Measurements from ENCODE around the gene MYO1H.
"Not testable (repeated sequence)": the region's sequence is repeated elsewhere in the genome, so short reads cannot be mapped to it uniquely, and the experiment has no call there.

MYO1H gene

DNA sequence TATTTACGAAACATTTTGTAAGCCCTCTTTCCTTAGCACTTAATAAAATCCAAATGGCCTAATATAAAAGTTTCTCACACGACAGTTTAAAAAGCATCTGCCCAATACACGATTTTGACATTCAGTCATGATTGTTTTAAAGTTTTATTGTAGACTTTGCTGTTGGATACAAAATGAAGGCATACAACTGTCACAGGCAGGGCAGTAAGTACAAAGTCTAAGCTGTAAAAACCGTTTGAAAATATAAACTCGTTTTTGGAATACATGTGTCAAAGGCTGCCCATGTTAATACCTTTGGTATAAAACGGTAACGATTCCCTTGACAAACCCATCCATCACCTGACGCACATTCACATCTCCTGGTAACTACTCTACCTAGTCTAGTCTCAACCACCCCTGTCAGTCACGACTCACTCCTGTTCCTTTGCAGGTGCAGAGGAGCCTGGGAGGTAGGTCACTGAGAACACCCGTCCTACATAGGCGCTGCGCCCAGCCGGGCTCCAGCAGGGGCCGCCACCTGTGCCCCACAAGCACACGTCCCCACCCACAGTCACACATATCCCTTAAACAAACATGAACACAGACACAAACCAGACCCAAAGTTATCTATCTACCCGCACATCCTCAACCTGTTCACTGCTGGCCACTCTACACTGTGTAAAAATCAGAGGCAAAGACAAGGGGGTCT lies 102.3 kb downstream of the MYO1H start:
- DNase-seq, result no peak

DNA sequence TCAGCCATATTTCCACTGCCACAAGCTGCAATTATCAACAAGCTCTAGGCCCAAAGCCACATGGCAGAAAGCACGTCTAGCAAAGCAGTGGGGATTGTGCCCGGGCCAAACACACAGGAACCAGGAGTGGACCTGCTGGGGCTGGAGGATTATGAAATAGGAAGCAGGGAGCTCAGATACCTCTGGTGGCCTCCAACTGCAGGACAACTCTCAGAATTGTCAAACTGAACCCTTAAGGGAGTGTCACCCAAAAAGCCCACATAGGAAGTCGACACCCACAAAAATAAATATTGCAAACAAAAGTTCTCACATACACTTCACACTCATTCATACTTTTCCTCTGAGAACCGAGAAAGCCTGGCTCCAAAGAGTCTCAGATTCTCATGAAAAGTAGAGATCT lies 103.3 kb downstream of the MYO1H start:
- DNase-seq, result no peak

DNA sequence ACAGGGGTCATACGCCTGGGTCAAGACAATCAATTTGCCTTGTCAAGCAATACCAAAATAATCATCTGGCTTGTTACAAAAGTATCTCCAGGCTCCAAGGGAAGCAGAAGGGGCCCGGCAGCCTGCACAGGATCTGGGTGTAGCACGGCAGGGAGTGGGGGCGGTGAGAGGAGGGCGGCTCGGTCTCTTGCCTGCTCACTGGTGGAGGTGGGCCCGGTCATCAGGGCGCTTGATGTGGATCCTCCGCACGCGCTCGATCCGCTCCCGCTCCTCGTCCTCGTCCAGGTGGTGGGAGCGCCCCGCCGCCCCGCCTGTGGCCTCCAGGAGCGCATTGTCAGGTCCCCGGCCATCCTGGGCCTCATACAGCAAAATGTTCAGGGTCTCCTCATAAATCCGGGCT lies 103.7 kb downstream of the MYO1H start:
- no peak for DNase-seq

DNA sequence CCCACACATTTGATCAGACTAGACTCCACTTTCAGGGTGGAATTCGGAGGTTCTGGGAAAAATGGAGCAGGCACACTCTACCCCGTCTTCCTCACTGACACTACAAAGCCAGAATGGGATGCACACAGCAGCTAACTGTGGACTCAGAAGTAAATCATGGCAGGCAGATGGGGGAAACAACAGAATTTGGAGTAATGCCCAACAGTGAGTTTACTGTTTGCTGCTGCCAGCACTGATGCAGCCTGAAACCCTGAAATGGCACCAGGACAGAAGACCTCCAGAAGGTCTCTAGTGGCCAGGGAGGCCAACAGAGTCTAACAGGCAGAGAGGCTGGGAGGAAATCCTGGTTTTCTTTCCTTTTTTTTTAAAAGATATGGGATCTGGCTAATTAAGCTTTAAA lies 104.8 kb downstream of the MYO1H start:
- no peak for DNase-seq

DNA sequence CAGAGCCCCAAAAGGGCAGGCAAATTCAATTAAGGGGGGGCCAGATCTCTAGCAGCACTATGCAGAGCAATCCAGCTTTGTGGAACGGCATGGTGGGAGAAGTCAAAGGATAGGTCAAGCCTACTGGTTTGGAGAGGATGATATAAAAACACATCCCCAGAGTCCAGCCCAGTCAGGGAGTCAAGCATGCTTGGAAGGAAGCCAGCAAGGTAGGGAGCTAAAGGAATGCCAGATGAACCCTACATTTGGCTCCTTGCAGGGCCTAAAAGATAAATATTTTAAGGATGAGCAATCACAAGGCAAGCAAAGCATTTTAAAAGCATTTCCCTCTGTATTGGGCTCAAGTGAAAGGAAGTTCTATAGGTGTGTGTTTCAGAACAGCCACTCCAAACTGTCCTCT lies 108.0 kb downstream of the MYO1H start:
- no peak for DNase-seq

DNA sequence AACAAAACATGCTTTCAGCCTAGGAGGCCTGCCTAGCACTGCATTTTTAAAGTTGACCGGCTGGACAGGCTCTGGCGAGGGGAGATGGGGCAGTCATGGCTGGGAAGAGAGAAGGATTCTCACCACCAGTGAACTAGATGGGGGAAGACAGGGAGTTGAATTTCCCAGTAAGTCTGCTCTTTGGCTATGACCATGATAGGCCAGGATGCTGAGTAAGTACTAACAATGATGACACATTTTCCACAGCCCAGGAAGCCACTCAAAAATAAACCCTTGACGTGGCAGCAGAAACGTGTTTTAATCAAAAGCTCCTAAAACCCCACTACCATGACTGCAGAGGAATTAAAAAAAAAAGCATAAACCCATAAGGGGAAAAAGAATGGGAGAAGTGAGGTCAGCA lies 110.4 kb downstream of the MYO1H start:
- no peak for DNase-seq

DNA sequence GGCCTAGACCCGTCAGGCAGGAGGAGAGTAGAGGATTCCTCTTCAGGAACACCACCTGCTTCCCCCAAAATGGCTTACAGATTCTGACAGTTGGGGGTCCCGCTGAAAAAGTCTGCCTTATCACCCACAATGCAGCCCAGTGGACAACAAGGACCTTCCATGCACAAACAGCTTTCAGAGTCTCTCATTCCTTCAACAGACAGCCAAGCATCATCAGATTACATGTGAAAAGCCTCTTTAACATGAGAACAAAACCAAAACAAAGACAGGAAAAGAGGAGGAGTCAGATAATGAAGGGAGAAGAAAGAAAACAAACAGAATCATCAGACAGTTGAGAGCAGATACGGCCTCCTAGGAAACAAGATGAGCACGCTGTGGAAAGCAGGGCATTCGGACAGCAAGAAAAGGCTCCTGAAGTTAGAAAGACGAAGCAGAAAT lies 111.1 kb downstream of the MYO1H start:
- DNase-seq, result no peak

DNA sequence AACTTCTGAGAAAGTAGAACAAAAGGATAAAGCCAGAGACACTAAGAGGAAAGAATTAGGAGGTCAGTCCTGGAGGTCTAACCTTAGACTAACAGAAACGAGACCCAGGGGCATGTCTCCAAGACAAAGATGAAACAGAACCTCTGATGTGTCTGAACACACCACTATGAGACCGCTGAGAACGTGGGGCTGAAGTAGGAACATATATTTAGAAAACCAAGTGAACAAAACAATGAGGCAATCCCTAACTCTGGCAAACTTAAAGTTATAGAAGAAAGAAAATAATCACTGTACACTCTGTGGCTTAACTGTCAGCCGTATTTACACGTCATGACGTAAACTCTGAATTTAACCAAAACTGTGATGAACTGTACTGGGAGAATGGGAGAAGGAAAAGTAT lies 111.5 kb downstream of the MYO1H start:
- DNase-seq, result no peak

DNA sequence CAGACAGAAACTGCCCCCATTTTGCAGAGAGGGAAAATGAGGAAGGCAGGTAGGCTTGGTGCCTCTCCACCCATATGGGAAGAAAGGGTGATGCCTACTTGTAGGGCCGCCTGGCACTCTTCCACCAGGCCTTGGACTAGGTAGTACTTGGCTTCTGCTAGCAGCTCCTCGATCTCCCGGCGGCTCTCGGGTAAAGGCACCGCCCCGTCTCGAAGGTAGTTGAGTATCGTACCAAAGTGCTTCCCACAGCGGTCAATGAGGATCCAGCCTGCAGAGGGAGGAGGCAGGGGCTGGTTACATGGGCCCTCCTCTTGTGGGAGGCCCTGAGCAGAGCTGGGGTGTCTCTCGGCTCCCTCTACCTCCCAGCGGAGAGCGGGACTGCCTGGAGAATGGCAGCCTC lies 112.8 kb downstream of the MYO1H start:
- no peak for DNase-seq

DNA sequence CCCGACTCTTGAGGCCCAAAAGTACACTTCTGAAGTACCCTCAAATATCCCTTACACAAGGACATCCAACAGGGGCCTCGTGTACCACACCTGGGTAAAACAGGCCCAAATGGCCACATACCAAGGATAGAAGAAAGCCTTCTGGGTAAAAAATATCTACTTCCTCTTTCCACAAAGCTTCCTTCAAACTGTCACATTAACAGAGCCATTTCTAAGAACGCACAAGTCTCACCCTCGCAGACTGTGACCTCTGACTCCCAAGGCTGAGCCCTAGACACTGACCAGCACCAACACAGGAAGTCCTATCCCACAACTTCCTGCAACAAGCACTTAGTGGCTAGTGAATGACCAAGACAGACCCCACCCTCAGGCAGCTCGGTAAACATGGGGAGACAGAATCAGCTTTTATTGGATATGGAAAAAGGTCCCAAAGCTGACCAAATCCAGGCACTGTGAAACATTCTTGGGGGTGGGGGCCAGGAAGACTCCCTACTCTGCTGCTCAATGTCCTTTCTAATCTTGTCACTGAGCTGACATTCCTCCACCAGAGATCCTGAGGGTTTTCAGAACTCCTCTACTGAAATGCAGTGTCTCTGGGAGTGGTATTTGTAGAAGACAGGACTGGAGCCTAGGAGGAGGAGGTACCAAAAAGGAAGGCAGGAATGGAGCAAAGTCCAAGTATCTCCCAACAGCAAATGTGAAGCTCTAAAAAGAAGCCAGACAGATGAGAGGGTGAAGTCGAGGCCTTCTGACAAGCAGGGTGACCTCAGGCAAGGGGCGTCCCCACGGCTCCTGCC lies 113.5 kb downstream of the MYO1H start:
- no peak for DNase-seq

DNA sequence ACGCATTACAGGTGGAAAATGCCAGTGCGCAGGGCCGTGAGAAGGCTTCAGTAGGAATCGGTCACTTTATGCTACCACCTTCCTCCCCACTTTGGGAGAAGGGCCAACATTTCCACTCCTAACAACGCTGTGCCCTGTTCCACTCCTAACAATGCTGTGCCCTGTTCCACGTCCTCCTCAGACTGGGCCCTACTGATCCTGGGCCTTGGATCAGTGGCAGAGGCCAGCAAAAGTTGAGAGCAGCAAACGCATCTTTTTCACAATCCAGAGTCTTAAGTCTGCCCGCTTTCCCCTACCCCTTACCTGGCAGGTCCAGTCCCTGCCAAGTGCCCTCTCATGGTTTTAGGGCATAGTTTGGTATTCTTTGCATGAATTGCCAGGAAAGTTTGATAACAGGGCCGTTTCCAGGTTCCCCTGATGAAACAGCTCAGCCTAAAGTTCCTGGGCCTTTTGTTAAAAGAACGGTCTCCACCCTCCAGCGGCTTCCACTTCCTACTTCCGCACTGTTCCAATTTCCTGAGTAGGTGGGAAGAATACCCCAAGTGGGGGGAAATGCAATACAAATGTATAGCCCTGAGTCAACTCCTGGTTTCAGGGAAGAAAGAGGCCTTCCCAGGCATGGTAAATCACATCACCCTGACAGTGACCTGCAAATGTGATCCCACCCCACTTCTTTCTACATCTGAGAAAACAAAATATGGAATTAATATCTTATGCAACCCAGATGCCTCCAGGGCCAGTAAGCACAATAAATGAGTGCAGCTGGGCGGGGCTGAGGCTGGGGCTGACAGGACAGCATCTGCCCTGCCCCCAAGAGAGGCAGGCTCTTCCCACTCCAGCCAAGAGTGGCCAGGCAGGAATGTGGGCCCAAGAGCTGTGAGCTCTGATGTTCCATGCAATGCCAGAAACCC lies 114.4 kb downstream of the MYO1H start:
- DNase-seq, result no peak

DNA sequence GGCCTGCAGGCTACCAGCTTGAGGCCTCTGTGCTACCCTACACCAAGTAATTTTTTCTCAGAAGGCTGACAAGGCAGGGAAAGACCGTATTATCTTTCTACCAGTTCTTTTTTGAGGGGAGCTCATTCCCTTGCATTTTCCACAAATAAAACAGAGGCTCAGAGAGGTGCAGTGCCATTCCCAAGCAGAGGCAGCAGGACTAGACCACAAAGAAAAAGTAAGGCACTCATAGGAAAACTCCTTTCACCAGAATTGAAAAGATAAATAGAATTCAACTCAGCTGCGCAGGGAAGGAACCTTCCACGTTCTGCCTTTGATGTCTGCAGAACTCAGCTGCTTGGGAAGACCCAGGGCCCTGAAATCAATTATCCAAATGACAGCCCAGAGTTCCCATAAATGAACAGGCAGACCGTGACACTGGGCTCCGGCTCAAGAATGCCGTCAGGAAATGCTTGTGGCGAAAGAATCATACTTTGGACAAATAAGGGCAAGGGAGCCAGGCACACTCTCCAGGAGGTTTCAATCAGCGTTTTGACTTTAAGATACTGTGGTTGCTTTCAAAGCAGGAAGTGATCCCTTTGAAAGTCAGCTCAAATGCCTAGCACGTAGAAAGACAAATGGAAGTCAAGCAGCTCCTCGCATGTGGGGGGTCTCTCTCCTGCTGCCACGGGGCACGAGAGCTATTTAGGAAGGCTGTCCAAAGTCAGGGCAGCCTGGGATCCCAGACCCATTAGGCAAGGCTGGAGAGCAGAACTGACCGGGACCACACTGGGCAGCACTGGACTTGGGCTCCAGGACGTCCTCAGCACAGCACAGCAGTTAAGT lies 115.4 kb downstream of the MYO1H start:
- DNase-seq, result no peak

DNA sequence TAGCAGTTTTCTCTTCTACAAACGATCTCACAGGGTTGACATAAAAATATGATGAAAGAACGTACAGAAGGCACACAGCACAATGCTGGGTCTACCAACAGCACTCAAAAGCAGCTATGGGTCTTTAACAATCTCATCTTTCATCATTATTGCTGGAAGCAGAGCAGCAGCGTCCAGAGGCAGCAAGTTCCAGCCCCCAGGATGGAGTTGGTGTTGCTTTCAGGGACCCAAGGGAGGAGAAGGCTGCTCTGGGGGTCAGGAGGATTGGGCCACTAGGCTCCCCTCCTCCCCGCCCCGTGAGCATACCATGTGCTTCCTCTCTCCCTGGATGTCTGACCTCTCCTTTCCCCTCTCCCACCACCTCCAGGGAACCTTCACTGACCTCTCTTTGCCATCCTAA lies 116.1 kb downstream of the MYO1H start:
- no peak for DNase-seq

DNA sequence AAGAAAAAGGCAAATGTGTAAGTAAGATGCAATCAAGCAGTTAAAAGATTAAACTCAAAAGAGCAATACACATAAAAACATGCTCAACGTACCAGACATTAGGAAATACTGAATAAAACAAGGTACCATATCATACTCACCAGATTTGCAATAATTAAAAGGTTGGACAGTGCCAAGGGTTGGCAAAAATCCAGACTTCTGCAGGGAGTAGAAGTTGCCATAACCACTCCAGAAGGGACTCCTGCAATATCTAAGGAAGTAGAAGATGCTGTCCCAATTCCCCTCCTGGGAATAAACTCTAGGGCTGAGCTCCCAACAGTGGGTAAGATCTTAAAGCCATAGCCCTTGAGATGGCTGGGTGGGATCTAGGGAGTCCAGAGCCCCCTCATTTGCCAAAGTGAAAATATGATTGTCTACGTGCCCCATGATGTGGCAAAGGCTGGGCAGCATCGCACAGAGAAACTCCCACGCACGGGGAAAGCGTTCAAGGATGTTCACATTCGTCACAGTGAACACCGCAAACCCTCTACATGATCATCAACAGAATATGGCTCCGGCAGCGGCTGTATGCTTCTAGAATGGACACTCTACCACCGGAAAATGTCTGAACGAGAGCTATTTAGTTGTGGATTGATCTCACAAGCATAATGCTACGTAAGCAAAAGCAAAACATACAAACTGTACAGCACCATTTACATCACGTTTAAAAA lies 117.1 kb downstream of the MYO1H start:
- no peak for DNase-seq

DNA sequence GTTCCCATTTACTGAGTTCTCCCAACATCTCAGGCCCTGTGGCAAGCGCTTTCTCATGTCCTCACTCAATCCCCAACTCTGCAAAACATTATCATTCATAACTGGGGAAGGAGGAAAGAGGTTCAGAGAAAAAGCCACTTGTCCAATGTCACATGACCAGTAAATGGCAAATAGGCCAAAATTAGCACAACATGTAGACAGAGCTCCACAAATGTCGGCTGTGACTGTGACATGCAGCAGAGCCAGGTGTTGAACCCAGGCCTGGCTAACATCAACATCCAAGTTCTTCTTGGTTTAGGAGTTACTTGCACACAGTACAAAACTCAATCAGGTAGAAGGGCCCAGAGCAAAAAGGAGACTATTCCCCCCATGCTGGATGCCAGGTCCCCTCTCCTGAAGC lies 118.6 kb downstream of the MYO1H start:
- DNase-seq, result no peak

DNA sequence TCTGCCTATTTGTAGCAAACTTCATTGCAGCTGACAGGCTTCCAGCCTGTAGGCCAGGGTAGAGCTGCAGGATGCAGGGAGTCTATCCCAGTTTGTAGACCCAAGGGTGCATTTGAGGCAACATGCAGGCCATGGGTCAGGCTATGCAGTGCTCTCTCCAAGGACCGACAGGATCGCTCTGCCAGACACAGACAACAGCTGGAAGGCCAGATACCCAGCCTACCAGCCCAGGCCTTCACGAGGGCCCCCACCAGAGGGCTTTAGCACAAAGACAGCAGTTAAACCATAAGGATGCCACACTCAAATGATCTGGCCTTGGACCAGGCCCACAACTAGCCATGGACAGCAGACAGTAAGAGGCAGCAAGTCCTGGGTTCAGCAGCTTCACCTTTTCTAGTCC lies 119.1 kb downstream of the MYO1H start:
- no peak for DNase-seq

DNA sequence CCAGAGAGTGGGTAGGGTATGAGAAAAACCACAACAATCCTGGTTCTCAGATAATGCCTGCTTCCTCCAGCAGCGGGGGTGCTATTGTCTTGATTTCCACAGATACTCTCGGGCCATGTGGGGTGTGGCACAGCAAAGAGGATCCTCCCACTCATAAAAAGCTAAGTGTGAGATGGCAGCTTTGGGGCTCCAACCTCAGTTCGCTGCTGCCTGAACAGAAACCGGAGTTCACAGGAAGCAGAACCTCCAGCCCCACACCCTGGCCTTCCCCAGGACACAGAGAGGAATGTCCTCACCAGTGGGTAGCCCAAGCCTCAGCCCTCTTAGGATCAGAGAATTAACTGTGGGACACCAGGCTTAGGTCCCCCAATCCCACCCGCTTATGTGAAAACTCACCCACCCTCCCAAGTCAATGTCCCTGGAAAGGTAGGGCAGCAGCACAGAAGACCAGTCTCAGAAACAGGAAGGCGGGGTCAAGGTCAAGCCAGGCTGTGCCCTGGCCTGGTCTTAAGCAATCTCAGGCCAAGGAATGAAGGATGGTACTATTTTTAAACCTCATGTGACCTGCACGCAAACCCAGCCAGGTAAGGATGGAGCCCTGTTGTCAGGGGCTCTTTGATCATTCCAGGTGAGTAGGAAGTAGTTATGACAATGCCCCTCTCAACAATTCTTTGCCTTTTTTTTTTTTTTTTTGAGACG lies 120.4 kb downstream of the MYO1H start:
- no peak for DNase-seq

DNA sequence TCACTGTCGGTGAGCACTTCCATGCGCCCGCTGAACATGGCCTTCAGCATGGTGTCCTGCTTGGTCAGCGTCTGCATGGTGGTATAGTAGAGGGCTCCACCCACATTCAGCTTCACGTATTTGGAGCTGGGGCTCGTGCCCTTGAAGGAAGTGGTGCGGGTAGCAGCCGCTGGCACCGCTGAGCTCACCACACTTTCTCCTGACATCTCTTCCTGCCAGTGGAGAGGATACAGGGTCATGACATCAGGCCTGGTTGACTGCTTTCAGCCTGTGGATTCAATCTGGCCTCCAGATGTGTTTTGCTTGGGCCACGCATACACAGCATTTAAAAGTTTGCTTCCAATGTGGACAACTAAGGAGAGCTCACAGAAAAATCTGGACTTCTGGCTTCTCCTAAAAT lies 121.8 kb downstream of the MYO1H start:
- no peak for DNase-seq

DNA sequence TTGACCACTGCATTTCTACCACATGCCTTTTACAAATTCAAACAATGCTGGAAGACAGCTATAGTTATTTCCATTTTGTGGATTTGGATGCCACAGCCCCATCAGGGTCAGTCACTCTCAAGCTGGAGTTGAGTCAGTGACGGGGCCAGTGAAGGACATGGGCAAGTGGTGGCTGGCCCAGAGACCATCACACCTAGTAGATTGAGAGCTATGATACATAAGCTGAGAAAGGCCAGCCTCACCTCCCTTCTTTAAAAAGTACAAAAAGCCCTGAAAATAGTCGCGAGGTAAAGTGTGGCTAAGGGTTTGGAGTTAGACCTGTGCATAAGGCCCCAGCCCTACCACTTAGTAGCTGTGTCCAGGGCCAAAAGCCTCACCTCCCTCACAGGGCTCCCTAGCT lies 125.3 kb downstream of the MYO1H start:
- no peak for DNase-seq

DNA sequence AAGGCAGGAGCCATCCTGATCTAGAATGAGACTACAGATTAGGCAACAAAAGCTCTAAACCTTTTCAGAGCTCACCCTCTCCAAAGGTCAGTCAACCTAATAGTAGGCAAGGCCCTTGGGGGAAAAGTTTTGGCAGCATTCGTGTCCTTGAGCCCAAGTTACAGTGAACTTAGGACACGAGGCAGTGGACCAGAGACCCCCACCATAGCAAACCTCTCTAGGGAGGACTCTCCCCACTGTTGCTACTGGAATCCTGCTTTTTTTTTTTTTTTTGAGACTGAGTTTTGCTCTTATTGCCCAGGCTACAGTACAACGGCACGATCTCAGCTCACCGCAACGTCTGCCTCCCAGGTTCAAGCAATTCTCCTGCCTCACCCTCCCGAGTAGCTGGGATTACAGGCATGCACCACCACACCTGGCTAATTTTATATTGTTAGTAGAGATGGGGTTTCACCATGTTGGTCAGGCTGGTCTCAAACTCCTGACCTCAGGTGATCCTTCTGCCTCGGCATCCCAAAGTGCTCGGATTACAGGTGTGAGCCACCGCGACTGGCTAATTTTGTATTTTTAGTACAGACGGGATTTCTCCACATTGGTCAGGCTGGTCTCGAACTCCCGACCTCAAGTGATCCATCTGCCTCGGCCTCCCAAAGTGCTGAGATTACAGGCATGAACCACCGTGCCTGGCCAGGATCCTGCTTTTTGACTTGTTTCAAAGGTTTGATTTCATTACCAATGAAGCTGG lies 126.0 kb downstream of the MYO1H start:
- not testable (repeated sequence) for DNase-seq

DNA sequence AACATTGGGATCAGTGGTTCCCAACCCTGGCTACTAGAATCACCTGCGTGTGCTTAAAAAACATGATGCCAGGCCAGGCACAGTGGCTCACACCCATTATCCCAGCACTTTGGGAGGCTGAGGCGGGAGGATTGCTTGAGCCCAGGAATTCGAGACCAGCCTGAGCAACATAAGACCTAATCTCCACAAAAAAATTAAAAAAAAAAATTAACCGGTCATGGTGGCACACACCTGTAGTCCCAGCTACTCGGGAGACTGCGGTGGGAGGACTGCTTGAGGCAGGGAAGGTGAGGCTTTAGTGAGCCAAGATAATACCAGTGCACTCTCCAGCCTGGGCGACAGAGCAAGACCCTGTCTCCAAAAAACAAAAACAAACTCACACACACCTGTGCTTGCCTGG lies 127.4 kb downstream of the MYO1H start:
- no peak for DNase-seq
